GM10248 (cell line): ENCODE data around the gene CARD14.
"Not testable (repeated sequence)": the region's sequence is repeated elsewhere in the genome, so short reads cannot be mapped to it uniquely, and the experiment has no call there.

Experiments
- CTCF ChIA-PET: fragments of 300-600 bp; sonication (Branson Sonifier 250); formaldehyde crosslinking; extraction: SDS; loops from one replicate; lab custom pipeline; 2021; ENCODE audit warnings: antibody characterized with exemption; lab: Yijun Ruan, JAX
- POLR2A ChIA-PET: fragments of 350-650 bp; sonication (Branson Sonifier 250); formaldehyde crosslinking; extraction: SDS; loops from one replicate; lab custom pipeline; 2020; ENCODE audit warnings: antibody characterized with exemption; lab: Yijun Ruan, JAX
- DNase-seq: peaks from one replicate; pipeline ENCODE4 v3.0.0; 2012; ENCODE audit errors: extremely low spot score
- TF ChIP-seq, protein P1 (sequence below): IDR thresholded peaks from 2 replicates; pipeline ENCODE4 v1.5.1; 2012; ENCODE audit warnings: mild to moderate bottlenecking, low read depth; ENCODE audit errors: extremely low read depth, missing control alignments, control extremely low read depth

The CARD14 gene

DNA sequence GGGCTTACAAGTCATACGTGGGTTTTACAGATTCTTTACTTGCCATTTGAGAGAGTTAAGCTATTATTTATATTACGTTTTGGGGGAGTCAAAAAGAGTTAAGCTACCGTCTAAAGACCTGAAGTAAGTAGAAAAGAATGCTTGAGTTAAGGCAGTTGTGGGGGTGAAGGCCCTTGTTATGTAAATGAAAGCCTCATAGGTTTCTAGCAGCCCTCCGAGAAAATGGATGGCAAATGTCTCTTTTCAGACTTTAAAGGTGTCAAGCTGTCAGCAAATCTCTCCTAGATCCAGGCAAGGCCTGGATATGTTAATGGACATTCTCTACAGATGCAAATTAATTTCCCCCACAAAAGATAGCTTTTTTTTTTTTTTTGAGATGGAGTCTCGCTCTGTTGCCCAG, 15.7 kb upstream of the CARD14 start:
- ChIA-PET CTCF (interaction anchor here (1.5 to 1.8 kb wide), 2 partner anchors 9 to 10 kb away, joined by 3 to 6 read pairs; no protein-coding TSS in a partner anchor), POLR2A (no interaction called here)
- TF ChIP-seq, protein P1, sequence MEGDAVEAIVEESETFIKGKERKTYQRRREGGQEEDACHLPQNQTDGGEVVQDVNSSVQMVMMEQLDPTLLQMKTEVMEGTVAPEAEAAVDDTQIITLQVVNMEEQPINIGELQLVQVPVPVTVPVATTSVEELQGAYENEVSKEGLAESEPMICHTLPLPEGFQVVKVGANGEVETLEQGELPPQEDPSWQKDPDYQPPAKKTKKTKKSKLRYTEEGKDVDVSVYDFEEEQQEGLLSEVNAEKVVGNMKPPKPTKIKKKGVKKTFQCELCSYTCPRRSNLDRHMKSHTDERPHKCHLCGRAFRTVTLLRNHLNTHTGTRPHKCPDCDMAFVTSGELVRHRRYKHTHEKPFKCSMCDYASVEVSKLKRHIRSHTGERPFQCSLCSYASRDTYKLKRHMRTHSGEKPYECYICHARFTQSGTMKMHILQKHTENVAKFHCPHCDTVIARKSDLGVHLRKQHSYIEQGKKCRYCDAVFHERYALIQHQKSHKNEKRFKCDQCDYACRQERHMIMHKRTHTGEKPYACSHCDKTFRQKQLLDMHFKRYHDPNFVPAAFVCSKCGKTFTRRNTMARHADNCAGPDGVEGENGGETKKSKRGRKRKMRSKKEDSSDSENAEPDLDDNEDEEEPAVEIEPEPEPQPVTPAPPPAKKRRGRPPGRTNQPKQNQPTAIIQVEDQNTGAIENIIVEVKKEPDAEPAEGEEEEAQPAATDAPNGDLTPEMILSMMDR: no peak
- no peak for DNase-seq

DNA sequence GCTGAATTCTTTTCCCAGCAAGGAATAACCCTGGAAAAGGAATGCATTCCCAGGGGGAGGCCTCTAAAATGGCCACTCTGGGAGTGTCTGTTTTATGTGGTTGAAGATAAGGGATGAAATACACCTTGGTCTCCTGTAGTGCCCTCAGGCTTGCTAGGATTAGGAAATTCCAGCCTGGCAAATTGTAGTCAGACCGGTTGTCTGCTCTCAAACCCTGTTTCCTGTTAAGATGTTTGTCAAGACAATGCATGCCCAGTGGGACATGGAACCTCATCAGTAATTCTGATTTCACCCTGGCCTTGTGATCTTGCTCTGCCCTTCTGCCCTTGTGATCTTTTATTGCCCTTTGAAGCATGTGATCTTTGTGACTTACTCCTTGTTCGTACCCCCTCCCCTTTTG, 14.2 kb upstream of the CARD14 start:
- POLR2A ChIA-PET, DNase-seq: not testable (repeated sequence)
- CTCF ChIA-PET: interaction anchor here (1.1 to 1.5 kb wide), 4 partner anchors 9 to 93 kb away, joined by 3 read pairs; partner anchors contain the start of gene GAA

DNA sequence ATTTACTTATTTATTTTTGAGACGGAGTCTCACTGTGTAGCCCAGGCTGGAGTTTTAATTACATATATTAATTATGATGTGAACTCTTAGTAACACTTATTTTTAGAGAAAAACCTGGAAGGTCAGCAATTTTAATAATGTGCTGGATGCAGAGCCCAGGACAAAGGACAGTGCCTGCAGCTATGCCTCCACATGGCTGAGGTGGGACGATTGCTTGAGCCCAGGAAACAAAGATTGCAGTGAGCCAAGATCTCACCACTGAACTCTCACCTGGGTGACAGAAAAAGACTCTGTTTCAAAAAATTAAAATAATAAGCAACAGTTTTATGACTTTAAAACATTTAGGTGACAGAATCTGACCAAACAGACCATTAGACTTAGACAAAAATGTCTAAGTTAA, 11.0 kb upstream of the CARD14 start:
- DNase-seq: no peak
- CTCF ChIA-PET: interaction anchor here (1.3 kb wide), 1 partner anchor 10 kb away, joined by 3 read pairs; no protein-coding TSS in a partner anchor
- TF ChIP-seq, protein P1: no peak
- POLR2A ChIA-PET: no interaction called here

DNA sequence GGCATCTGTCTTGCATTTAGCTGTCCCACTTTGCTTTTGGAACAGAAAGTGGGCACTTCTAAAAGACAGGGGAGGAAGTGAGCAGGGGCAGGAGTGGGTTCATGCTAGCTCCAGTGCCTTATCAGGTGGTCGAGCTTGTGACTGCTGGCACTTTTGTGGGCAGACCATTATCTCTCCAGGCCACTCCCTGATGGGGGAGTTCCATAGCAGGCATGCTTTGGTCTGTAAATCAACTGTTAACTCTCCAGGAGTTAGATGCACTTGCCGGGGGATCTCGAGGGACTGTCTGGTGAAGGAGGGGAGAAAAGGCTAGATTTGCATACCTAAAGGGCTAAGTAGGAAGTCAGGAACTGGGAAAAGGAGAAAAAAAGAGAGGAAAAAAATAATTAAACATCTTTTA, 9.3 kb upstream of the CARD14 start:
- TF ChIP-seq, protein P1: no peak
- POLR2A ChIA-PET: no interaction called here
- no peak for DNase-seq
- CTCF ChIA-PET: interaction anchor here (1.0 kb wide), 1 partner anchor 36 kb away, joined by 3 read pairs; no protein-coding TSS in a partner anchor

DNA sequence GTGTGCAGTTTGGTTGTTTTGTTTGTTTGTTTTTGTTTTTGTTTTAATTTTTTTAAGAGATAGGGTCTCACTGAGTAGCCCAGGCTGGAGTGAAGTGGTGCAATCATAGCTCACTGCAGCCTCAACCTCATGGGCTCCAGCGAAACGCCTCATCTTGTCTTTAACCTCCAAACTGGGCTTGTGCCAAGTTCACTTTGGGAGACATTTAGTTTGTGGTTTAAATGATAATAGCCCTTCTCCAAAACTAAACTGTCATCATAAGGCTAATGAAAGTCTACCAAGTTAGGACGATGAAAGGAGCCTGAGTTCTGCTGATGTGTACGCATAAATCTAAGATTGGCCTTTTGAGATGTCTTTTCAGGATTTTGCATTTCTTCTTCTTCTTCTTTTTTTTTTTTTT, 6.5 kb upstream of the CARD14 start:
- TF ChIP-seq, protein P1: no peak
- no peak for DNase-seq
- ChIA-PET CTCF (interaction anchor here (1.4 to 1.9 kb wide), 2 partner anchors 9 to 32 kb away, joined by 6 read pairs; no protein-coding TSS in a partner anchor), POLR2A (interaction anchor here (0.6 to 1.4 kb wide), 2 partner anchors 15 to 18 kb away, joined by 4 to 5 read pairs; no protein-coding TSS in a partner anchor)

DNA sequence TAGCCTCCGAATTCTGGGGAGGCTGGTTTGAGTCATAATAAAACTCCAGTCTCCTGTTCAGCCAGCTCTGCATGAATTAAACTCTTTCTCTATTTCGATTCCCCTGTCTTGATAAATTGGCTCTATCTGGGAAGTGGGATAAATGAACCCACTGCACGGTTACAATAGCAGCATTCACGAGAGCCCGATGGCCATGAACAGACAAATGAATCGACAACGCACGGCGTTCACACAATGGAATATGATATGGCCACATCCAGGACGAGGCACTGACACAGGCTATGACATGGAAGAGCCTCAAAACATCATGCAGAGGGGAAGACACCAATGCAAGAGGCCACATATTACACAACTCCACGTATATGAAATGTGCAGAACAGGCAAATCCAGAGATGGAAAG, 5.6 kb upstream of the CARD14 start:
- POLR2A ChIA-PET: interaction anchor here (1.4 kb wide), 1 partner anchor 18 kb away, joined by 4 read pairs; no protein-coding TSS in a partner anchor
- TF ChIP-seq, protein P1: no peak
- no peak for DNase-seq
- CTCF ChIA-PET: interaction anchor here (1.3 to 1.9 kb wide), 2 partner anchors 8 to 31 kb away, joined by 3 to 6 read pairs; no protein-coding TSS in a partner anchor

DNA sequence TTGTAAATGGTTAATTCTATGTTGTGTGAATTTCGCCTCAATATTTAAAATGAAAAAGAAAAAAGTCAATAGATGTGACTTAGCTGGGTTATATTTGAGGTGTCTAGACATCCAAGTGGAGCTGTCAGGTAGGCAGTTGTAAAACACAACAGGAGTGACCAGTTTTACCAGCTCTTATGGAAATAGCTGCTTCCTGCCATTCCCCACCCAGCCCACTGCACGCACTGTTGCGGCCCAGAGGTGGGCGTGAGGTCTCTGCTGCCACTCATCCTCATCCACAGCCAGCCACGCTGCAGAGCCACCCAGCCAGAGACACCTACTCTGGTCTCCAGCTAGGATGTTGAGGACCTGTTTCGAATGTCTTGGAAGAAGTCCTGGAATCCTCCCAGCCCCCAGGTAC, 3.4 kb upstream of the CARD14 start:
- TF ChIP-seq, protein P1: no peak
- ChIA-PET CTCF (no interaction called here), POLR2A (interaction anchor here (0.7 kb wide), 2 partner anchors 41 to 98 kb away, joined by 3 to 4 read pairs; no protein-coding TSS in a partner anchor)
- no peak for DNase-seq
